Pancreas (tissue), 10 donors: ENCODE results near the gene ETV3. TPM values are rescaled to one million over a fixed set of nuclear protein-coding genes. Genes with fewer than 3 reads are reported as not detected.

Experiments
- ATAC-seq, 4 donors: fragments of 200-7000 bp; cut with Tn5 transposase; one replicate each; pipeline versions ENCODE4 v1.8.0 to v1.9.1; 2020; ENCODE audit warnings: mild to moderate bottlenecking in 4 of 4, moderate library complexity in 4 of 4
- DNase-seq, 6 donors: peaks; one replicate each; pipeline ENCODE4 v3.0.0-alpha.2; 2020
- FAIRE-seq: peaks from 2 replicates; lab custom pipeline; 2012; peaks lifted over from hg19 to GRCh38; lab: Jason Lieb, UNC
- H3K27ac ChIP-seq, 4 donors: fragments of 200-600 bp; sonication (generic); 1 replicate in 3 of 4; 2 replicates in 1 of 4; pipeline versions ENCODE4 v1.5.0 to v1.8.0; 2020
- H3K27me3 ChIP-seq, 4 donors: fragments of 200-600 bp; one replicate each; pipeline ENCODE4 v1.8.0; 2021
- H3K36me3 ChIP-seq, 3 donors: fragments of 200-600 bp; sonication (generic) in 1 of 3; one replicate each; pipeline versions ENCODE4 v1.5.0 to v1.8.0; 2020 to 2021
- H3K4me1 ChIP-seq, 3 donors: fragments of 200-600 bp; one replicate each; pipeline ENCODE4 v1.8.0; 2021
- H3K4me3 ChIP-seq, 4 donors: fragments of 200-600 bp; sonication (generic) in 2 of 4; one replicate each; pipeline versions ENCODE4 v1.5.0 to v1.8.0; 2020 to 2021
- H3K9me3 ChIP-seq, 4 donors: fragments of 200-600 bp; one replicate each; pipeline ENCODE4 v1.8.0; 2021
- WGBS, 2 donors: extraction: QIAGEN DNeasy Blood & Tissue Kit; methylation state at CpG; one replicate each; pipeline ENCODE4 v1.1.7; 2013; 5-methylcytosine and 5-hydroxymethylcytosine counted together
- intact Hi-C, 3 donors: fragments of 100-400 bp; cut with DNase I; formaldehyde crosslinking; loops; one replicate each; pipeline versions ENCODE4 v1.11.1 to v1.14.2; 2022
- polyA plus RNA-seq, 2 donors: library from polyadenylated mRNA; stranded (reverse); fragments of 200-250 nt; gene quantifications; one replicate each; pipeline ENCODE4 v1.2.3, GENCODE V29; 2013
- total RNA-seq, 6 donors: library from RNA; stranded (reverse); fragmentation: NEBNext Ultra II Directional in 4 of 6; extraction: Animal tissue kit (Norgen Biotek cat#: 25700) in 4 of 6; gene quantifications; one replicate each; pipeline versions ENCODE4 v1.2.1 to v1.2.4, GENCODE V29; 2021 to 2023
- TF ChIP-seq, protein P1 (sequence below), 4 donors: fragments of 200-600 bp; sonication (generic) in 3 of 4; IDR thresholded peaks; one replicate each; pipeline versions ENCODE4 v1.5.0 to v1.8.0; 2021; ENCODE audit warnings: antibody characterized with exemption in 4 of 4
- donor health status: healthy with polysubstance abuse.
- donor health status: DM: no; HTN: no; CAD: no; lungs with moderate emphysema.
- donor health status: DM: no; HTN: no; CAD: no.
- donor health status: control.
- donor health status: control.
- donor health status: Bipolar disorder and iron deficiency.
- donor health status: DM: yes; HTN: yes; CAD: no.
- donor health status: DM: no; HTN: no; CAD: no.
- donor health status: DM: no; HTN: no; CAD: no.
- donor health status: DM: yes; HTN: yes; CAD: no.

ETV3 gene
- total and polyA plus RNA-seq, 8 donors, result 2.9 to 12.9 (median 7.3) TPM

- intact Hi-C loops, result no loop called here
- Histone ChIP-seq H3K4me3 (no peak overlapping the region), H3K9me3 (no peaks in the 10 kb centered on the region), H3K36me3 (no peaks in the 10 kb centered on the region), H3K4me1 (no peaks in the 10 kb centered on the region), H3K27me3 (peaks cover 0 to 1% (median 0%) of the 10 kb centered on the region in 4 donors), H3K27ac (no peak overlapping the region)
- FAIRE-seq, result no peak
- ATAC-seq, result peak in 2 of 4 donors; percentile 22 to 45
- TF ChIP-seq, protein P1, sequence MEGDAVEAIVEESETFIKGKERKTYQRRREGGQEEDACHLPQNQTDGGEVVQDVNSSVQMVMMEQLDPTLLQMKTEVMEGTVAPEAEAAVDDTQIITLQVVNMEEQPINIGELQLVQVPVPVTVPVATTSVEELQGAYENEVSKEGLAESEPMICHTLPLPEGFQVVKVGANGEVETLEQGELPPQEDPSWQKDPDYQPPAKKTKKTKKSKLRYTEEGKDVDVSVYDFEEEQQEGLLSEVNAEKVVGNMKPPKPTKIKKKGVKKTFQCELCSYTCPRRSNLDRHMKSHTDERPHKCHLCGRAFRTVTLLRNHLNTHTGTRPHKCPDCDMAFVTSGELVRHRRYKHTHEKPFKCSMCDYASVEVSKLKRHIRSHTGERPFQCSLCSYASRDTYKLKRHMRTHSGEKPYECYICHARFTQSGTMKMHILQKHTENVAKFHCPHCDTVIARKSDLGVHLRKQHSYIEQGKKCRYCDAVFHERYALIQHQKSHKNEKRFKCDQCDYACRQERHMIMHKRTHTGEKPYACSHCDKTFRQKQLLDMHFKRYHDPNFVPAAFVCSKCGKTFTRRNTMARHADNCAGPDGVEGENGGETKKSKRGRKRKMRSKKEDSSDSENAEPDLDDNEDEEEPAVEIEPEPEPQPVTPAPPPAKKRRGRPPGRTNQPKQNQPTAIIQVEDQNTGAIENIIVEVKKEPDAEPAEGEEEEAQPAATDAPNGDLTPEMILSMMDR (IDR thresholded peaks at IDR 0.05), result no peak
- whole genome bisulfite sequencing, 2 donors, result 54 to 63% methylated on average over 7 of the region's 7 CpGs
- no peak for DNase-seq
These were observed 25.1 kb downstream of the ETV3 start for GRCh38 chr1:157113106-157113505.

DNA sequence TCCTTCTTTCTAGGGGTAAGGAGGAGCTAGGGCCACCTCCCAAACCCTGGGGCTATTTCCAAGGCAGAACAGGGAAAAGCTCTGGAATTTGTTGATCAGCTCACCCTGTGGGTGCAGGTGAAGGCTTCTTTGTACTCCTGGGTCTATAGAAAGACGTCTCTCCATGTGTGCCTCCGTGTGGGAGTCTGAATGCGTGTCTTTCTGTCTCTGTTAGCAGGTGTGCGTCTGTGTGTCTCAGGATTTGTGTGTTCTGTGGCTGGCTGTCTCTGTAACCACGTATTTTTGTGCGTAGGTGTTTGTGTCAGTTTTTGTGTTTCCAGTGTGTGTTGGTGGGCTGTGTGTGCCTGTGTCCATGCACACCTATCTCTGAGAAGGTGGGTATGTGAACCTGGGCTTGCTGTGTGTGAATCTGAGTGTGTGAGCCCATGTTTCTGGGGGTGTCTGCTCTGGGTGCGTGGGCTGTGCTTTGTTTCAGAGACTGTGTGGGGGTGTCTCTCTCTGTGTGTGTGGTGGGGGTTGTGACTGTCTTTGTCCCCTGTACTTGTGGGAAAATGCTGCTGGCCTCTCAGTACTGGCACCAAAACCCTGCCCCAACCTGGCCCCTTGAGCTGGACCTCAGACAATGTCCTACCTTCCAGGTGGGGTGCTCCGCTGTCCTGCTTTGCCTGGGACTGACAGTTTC, 25.9 kb downstream of the ETV3 start:
- Histone ChIP-seq H3K4me1 (no peaks in the 10 kb centered on the region), H3K4me3 (no peak overlapping the region), H3K36me3 (no peaks in the 10 kb centered on the region), H3K27ac (no peak overlapping the region), H3K27me3 (peaks cover 0 to 7% (median 0%) of the 10 kb centered on the region in 4 donors), H3K9me3 (no peaks in the 10 kb centered on the region)
- 49 to 64% methylated on average over 8 of the region's 8 CpGs for WGBS, 2 donors
- TF ChIP-seq, protein P1 (IDR thresholded peaks at IDR 0.05), result no peak
- FAIRE-seq (no peak), ATAC-seq (no peak), DNase-seq (no peak)
- intact Hi-C loops, result no loop called here

DNA sequence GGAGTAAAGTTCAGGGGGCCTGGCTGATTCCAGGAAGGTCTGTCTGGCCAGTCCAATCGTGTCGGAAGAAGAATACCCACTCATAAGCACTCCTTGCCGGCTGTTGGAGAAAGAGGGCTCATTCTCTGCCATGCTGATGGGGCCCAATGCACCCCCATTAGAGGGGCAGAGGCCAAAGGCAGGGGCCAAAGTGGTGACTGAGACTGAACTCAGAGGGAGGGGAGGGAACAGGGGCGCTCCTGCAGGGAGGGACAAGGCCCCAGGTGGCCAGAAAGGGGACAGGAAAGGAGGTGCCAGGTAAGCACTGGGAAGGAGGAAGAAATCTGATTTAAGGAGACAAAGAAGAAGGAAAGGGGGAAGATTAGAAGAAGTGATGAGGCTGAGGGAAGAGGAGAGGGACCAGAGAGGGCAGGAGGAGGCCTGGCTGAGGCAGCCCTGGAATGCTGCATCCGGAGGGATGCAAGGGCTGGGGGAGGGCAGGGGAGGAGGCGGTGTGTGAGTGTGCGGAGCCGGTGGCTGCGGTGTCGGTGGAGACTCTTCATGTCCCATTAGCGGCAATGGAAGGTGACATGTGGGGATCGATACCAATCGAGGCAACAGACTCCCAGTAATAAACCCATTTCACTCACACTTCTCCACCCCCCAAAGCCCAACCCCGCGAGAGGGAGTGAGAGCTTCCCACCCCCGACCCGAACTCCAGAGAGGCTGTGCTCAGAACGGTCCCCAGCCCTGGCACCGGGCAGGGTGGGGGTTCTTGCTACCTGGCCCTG, 26.6 kb downstream of the ETV3 start:
- Histone ChIP-seq H3K4me1 (no peaks in the 10 kb centered on the region), H3K9me3 (no peaks in the 10 kb centered on the region), H3K4me3 (no peak overlapping the region), H3K27me3 (peaks cover 0 to 7% (median 0%) of the 10 kb centered on the region in 4 donors), H3K27ac (no peak overlapping the region), H3K36me3 (no peaks in the 10 kb centered on the region)
- FAIRE-seq (no peak), ATAC-seq (no peak), DNase-seq (no peak)
- TF ChIP-seq, protein P1 (IDR thresholded peaks at IDR 0.05), result no peak
- WGBS, 2 donors, result 48 to 51% methylated on average over 19 of the region's 19 CpGs
- intact Hi-C loops, result no loop called here

DNA sequence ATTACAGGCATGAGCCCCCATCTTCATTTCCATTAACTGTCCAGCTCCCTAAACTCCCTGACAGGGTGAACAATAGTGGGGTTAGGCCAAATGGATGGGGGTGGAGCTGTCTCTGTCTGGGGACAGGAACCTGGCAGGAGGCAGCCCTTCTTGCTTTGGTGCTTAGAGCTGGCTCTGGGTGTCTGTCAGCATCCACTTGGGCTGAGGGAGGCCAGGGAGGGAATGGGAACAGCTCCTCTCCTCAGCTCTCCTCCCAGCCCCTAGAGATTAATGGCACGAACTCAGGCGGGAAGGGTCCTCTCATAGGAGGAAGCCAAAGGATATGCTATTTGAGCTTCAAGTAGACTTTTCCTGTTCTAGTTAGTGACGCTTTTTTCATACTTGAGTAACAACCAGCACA, 27.5 kb downstream of the ETV3 start:
- Histone ChIP-seq H3K4me3 (no peak overlapping the region), H3K9me3 (no peaks in the 10 kb centered on the region), H3K27me3 (peaks cover 0 to 7% (median 0%) of the 10 kb centered on the region in 4 donors), H3K36me3 (no peaks in the 10 kb centered on the region), H3K27ac (no peak overlapping the region), H3K4me1 (no peaks in the 10 kb centered on the region)
- no peak for ATAC-seq
- intact Hi-C loops, result no loop called here
- no peak for DNase-seq
- 75 to 83% methylated on average over 3 of the region's 3 CpGs for WGBS, 2 donors
- TF ChIP-seq, protein P1 (IDR thresholded peaks at IDR 0.05), result no peak
- FAIRE-seq, result no peak
